Naive thymus-derived CD4-positive, alpha-beta T cell (primary cell): ENCODE measurements around the gene GON4L. TPM values are rescaled to one million over a fixed set of nuclear protein-coding genes. Genes with fewer than 3 reads are reported as not detected.
"Not testable (repeated sequence)": the region's sequence is repeated elsewhere in the genome, so short reads cannot be mapped to it uniquely, and the experiment has no call there.

Experiments
- ATAC-seq: fragments of 150-1000 bp; cut with Tn5 transposase; 2 replicates; pipeline ENCODE4 v1.10.0; 2021; ENCODE audit warnings: mild to moderate bottlenecking, moderate library complexity
- CTCF ChIA-PET: fragments of 350-600 bp; sonication (Branson Sonifier 250); formaldehyde crosslinking; loops from one replicate; lab custom pipeline; 2021; ENCODE audit warnings: antibody characterized with exemption; lab: Charles Lee
- POLR2A ChIA-PET: fragments of 350-600 bp; sonication (Branson Sonifier 250); formaldehyde crosslinking; loops from one replicate; lab custom pipeline; 2021; ENCODE audit warnings: antibody characterized with exemption, inconsistent platforms; lab: Charles Lee
- DNase-seq, 9 donors: peaks; one replicate each; pipeline versions ENCODE4 v3.0.0 to v3.0.0-alpha.2; 2020 to 2022; ENCODE audit warnings: mixed read lengths in 1 of 9
- H3K27ac ChIP-seq: one replicate; pipeline ENCODE4 v1.7.0; 2013; ENCODE audit warnings: mild to moderate bottlenecking, low read depth, low read length, moderate library complexity
- H3K27me3 ChIP-seq, 2 donors: one replicate each; pipeline ENCODE4 v1.7.0; 2013; ENCODE audit warnings: low read length in 2 of 2, mild to moderate bottlenecking in 2 of 2, moderate library complexity in 2 of 2; ENCODE audit not compliant: control insufficient read depth in 2 of 2, insufficient read depth in 2 of 2
- H3K36me3 ChIP-seq, 3 experiments: 1 replicate in 2 of 3; 2 replicates in 1 of 3; pipeline ENCODE4 v1.7.0; 2013; ENCODE audit warnings: low read length in 3 of 3, mild to moderate bottlenecking in 3 of 3, moderate library complexity in 1 of 3; ENCODE audit not compliant: insufficient read depth in 3 of 3, control insufficient read depth in 2 of 3
- H3K4me1 ChIP-seq, 2 donors: one replicate each; pipeline ENCODE4 v1.7.0; 2013; ENCODE audit warnings: low read length in 2 of 2, mild to moderate bottlenecking in 2 of 2, moderate library complexity in 1 of 2; ENCODE audit not compliant: control insufficient read depth in 2 of 2, insufficient read depth in 2 of 2
- H3K4me3 ChIP-seq: 2 replicates; pipeline ENCODE4 v1.7.0; 2013; ENCODE audit warnings: mild to moderate bottlenecking, low read length
- H3K9me3 ChIP-seq, 3 experiments: 1 replicate in 2 of 3; 2 replicates in 1 of 3; pipeline ENCODE4 v1.7.0; 2013; ENCODE audit warnings: low read length in 3 of 3; ENCODE audit not compliant: control insufficient read depth in 2 of 3
- H3K27ac Mint-ChIP-seq, 9 donors: one replicate each; pipeline ENCODE4 v1.8.0; 2020 to 2022; ENCODE audit warnings: mixed read lengths in 9 of 9, mild to moderate bottlenecking in 8 of 9, moderate library complexity in 5 of 9, inconsistent platforms in 2 of 9
- H3K27me3 Mint-ChIP-seq, 5 donors: one replicate each; pipeline ENCODE4 v1.8.0; 2021 to 2022; ENCODE audit warnings: mixed read lengths in 5 of 5, mild to moderate bottlenecking in 1 of 5
- H3K36me3 Mint-ChIP-seq, 5 donors: one replicate each; pipeline ENCODE4 v1.8.0; 2020 to 2022; ENCODE audit warnings: mixed read lengths in 5 of 5, mild to moderate bottlenecking in 3 of 5, inconsistent platforms in 1 of 5
- H3K4me1 Mint-ChIP-seq, 7 donors: one replicate each; pipeline ENCODE4 v1.8.0; 2020 to 2022; ENCODE audit warnings: mixed read lengths in 7 of 7, mild to moderate bottlenecking in 3 of 7, inconsistent platforms in 1 of 7
- H3K4me3 Mint-ChIP-seq, 10 donors: one replicate each; pipeline ENCODE4 v1.8.0; 2020 to 2022; ENCODE audit warnings: mild to moderate bottlenecking in 10 of 10, mixed read lengths in 10 of 10, moderate library complexity in 6 of 10, inconsistent platforms in 2 of 10
- H3K9me3 Mint-ChIP-seq, 11 donors: one replicate each; pipeline ENCODE4 v1.8.0; 2020 to 2022; ENCODE audit warnings: mixed read lengths in 11 of 11, mild to moderate bottlenecking in 4 of 11, inconsistent platforms in 1 of 11, moderate library complexity in 1 of 11
- intact Hi-C, 2 donors: fragments of 100-400 bp; cut with micrococcal nuclease; formaldehyde crosslinking; loops; one replicate each; pipeline ENCODE4 v1.15.1; 2023
- polyA plus RNA-seq, 2 donors: library from polyadenylated mRNA; unstranded; fragments of 300-500 nt; fragmentation: Illumina TruSeq; gene quantifications; one replicate each; pipeline ENCODE4 v1.2.3, GENCODE V29; 2021
- total RNA-seq, 6 experiments: library from RNA in 5 of 6; stranded (reverse) in 5 of 6; gene quantifications; 1 replicate in 5 of 6; 2 replicates in 1 of 6; pipeline ENCODE4 v1.2.3 and lab custom pipeline; 2021 to 2026

Gene GON4L
- total and polyA plus RNA-seq, 7 experiments from 2014 or later = 25.4 to 138 (median 101) TPM

DNA sequence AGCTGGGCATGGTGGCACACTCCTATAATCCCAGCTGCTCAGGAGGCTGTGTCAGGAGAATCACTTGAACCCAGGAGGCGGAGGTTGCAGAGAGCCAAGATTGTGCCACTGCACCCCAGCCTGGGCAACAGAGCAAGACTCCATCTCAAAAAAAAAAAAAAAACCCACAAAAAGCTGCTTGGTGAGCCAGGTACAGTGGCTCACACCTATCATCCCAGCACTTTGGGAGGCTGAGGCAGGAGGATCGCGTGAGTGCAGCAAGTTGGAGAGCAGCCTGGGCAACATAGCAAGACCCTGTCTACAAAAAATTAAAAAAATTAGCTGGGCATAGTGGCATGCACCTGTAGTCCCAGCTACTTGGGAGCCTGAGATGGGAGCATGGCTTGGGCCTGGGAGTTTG lies 142.0 kb downstream of the GON4L start:
- H3K9me3 ChIP-seq, H3K27ac ChIP-seq, H3K27me3 ChIP-seq, H3K9me3 Mint-ChIP-seq, DNase-seq, H3K27me3 Mint-ChIP-seq, H3K4me1 ChIP-seq, CTCF ChIA-PET, ATAC-seq, H3K4me3 ChIP-seq, POLR2A ChIA-PET, H3K4me3 Mint-ChIP-seq, intact Hi-C loops: not testable (repeated sequence)
- peaks cover 0 to 28% (median 3%) of the 10 kb centered on the region in 3 experiments for H3K36me3 ChIP-seq
- Mint-ChIP-seq H3K36me3 (peaks cover 0 to 20% (median 5%) of the 10 kb centered on the region in 5 donors), H3K4me1 (peaks cover 0 to 21% (median 4%) of the 10 kb centered on the region in 7 donors), H3K27ac (peak overlapping the region in 2 of 9 donors; percentile 17 to 38)

DNA sequence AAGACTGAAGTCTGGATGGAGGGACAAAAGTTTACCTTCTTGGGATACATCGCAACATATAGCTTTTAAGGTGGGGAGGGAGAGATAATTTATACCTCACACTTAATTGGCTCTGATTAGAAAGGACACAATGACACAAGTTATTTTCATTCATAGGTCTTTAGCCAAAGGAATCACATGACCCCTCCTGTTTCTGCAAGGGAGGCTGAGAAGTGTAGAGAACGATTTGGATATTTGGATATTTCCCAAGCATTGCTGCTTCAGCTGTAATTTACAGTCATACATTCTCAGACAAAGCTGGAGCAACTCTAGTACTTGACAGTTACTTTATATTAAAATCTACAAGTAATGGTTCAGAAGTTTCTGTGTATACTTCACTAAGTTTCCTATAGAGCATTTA lies 143.9 kb downstream of the GON4L start:
- ATAC-seq (no peak), DNase-seq (no peak)
- Mint-ChIP-seq H3K4me3 (no peak overlapping the region), H3K36me3 (peaks cover 0 to 23% (median 5%) of the 10 kb centered on the region in 5 donors), H3K4me1 (peaks cover 0 to 23% (median 6%) of the 10 kb centered on the region in 7 donors), H3K27ac (peak overlapping the region in 1 of 9 donors; percentile 29), H3K27me3 (no peaks in the 10 kb centered on the region), H3K9me3 (peaks cover 0 to 2% (median 0%) of the 10 kb centered on the region in 11 donors)
- no peak overlapping the region for H3K4me3 ChIP-seq
- H3K4me1 ChIP-seq = no peaks in the 10 kb centered on the region
- CTCF ChIA-PET = no interaction called here
- no peak overlapping the region for H3K27ac ChIP-seq
- H3K9me3 ChIP-seq = no peaks in the 10 kb centered on the region
- H3K27me3 ChIP-seq = no peaks in the 10 kb centered on the region
- POLR2A ChIA-PET = no interaction called here
- intact Hi-C loops = no loop called here
- peaks cover 0 to 29% (median 0%) of the 10 kb centered on the region in 3 experiments for H3K36me3 ChIP-seq

DNA sequence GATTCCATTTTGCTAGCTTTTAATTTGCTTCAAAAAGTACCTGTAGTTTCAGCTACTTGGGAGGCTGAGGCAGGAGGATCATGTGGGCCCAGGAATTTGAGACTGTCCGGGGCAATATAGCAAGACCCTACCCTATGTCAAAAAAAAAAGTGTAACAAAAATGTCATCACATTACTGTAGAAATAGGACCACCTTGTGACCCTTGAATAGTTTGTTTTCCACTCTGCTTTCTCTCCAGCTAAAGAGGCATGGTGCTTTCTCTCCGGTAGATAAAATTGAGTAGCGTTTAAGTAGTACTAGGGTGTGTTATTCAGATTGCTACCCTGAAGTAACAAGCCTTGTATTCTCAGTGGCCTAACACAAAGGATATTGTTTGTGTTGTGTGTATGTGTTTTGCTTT lies 144.4 kb downstream of the GON4L start:
- Mint-ChIP-seq H3K36me3 (peaks cover 0 to 23% (median 5%) of the 10 kb centered on the region in 5 donors), H3K4me1 (peaks cover 4 to 24% (median 9%) of the 10 kb centered on the region in 7 donors)
- H3K4me3 ChIP-seq, H3K27me3 Mint-ChIP-seq, intact Hi-C loops, POLR2A ChIA-PET, H3K4me1 ChIP-seq, H3K27ac Mint-ChIP-seq, H3K4me3 Mint-ChIP-seq, H3K27me3 ChIP-seq, H3K9me3 ChIP-seq, H3K27ac ChIP-seq, H3K9me3 Mint-ChIP-seq: not testable (repeated sequence)
- H3K36me3 ChIP-seq = peaks cover 0 to 29% (median 0%) of the 10 kb centered on the region in 3 experiments
- ATAC-seq = peak; percentile 12
- DNase-seq = peak in 2 of 9 donors; percentile 2 to 8
- CTCF ChIA-PET = interaction anchor here (0.6 kb wide), 1 partner anchor 432 kb away, joined by 3 read pairs; no protein-coding TSS in a partner anchor

GRCh38 chr1:155711457-155711856 lies 145.6 kb downstream of the GON4L start:
- H3K27ac Mint-ChIP-seq, H3K9me3 Mint-ChIP-seq, H3K27me3 ChIP-seq, DNase-seq, ATAC-seq, H3K4me1 ChIP-seq, CTCF ChIA-PET, H3K27me3 Mint-ChIP-seq, POLR2A ChIA-PET, intact Hi-C loops, H3K4me3 Mint-ChIP-seq, H3K27ac ChIP-seq, H3K9me3 ChIP-seq, H3K4me3 ChIP-seq: not testable (repeated sequence)
- Mint-ChIP-seq H3K4me1 (peaks cover 7 to 17% (median 11%) of the 10 kb centered on the region in 7 donors), H3K36me3 (peaks cover 0 to 17% (median 5%) of the 10 kb centered on the region in 5 donors)
- peaks cover 0 to 29% (median 0%) of the 10 kb centered on the region in 3 experiments for H3K36me3 ChIP-seq

DNA sequence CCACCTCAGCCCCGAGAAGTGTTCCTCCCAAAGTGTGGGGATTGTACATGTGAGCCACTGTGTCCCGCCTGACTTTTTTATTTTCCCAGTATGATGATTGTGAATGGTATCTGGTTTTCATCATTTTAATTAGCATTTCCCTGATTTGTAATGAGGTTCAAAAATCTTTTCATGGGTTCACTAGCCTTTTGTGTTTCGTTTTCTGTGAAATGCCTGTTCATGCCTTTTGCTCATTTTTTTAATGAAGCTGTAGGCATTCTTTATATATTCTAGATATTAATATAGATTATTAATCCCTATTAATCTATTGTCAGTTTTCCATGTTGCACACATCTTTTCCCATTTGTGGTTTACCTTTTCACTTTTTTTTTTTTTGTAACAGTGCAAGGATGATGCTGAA lies 147.6 kb downstream of the GON4L start:
- Mint-ChIP-seq H3K9me3 (peaks cover 0 to 2% (median 0%) of the 10 kb centered on the region in 11 donors), H3K4me3 (no peak overlapping the region), H3K36me3 (peaks cover 0 to 13% (median 4%) of the 10 kb centered on the region in 5 donors), H3K27me3 (no peaks in the 10 kb centered on the region), H3K4me1 (peaks cover 10 to 24% (median 14%) of the 10 kb centered on the region in 7 donors), H3K27ac (peak overlapping the region in 2 of 9 donors; percentile 4 to 10)
- ChIA-PET CTCF (no interaction called here), POLR2A (interaction anchor here (0.6 to 0.7 kb wide), 2 partner anchors 128 to 1059 kb away, joined by 3 to 5 read pairs; no protein-coding TSS in a partner anchor)
- H3K36me3 ChIP-seq = peaks cover 0 to 17% (median 0%) of the 10 kb centered on the region in 3 experiments
- no peak overlapping the region for H3K27ac ChIP-seq
- no peak overlapping the region for H3K4me3 ChIP-seq
- DNase-seq (no peak), ATAC-seq (no peak)
- no peaks in the 10 kb centered on the region for H3K4me1 ChIP-seq
- H3K27me3 ChIP-seq = no peaks in the 10 kb centered on the region
- H3K9me3 ChIP-seq = no peaks in the 10 kb centered on the region
- intact Hi-C loops = no loop called here

GRCh38 chr1:155706139-155706538 lies 150.9 kb downstream of the GON4L start:
- no peak overlapping the region for H3K27ac ChIP-seq
- POLR2A ChIA-PET = no interaction called here
- no peak overlapping the region for H3K4me3 Mint-ChIP-seq
- H3K9me3 Mint-ChIP-seq = peaks cover 0 to 2% (median 0%) of the 10 kb centered on the region in 11 donors
- H3K36me3 ChIP-seq = peaks cover 0 to 5% (median 0%) of the 10 kb centered on the region in 3 experiments
- intact Hi-C loops = no loop called here
- peaks cover 0 to 10% (median 4%) of the 10 kb centered on the region in 5 donors for H3K36me3 Mint-ChIP-seq
- no peaks in the 10 kb centered on the region for H3K4me1 ChIP-seq
- no peaks in the 10 kb centered on the region for H3K9me3 ChIP-seq
- H3K4me1 Mint-ChIP-seq = peaks cover 5 to 34% (median 26%) of the 10 kb centered on the region in 7 donors
- no peaks in the 10 kb centered on the region for H3K27me3 ChIP-seq
- no peaks in the 10 kb centered on the region for H3K27me3 Mint-ChIP-seq
- peak overlapping the region in 2 of 9 donors; percentile 28 to 56 for H3K27ac Mint-ChIP-seq
- CTCF ChIA-PET = interaction anchor here (0.6 kb wide), 1 partner anchor 206 kb away, joined by 3 read pairs; no protein-coding TSS in a partner anchor
- no peak for ATAC-seq
- H3K4me3 ChIP-seq = no peak overlapping the region
- no peak for DNase-seq

GRCh38 chr1:155704414-155704813 lies 152.6 kb downstream of the GON4L start:
- POLR2A ChIA-PET, H3K9me3 ChIP-seq, H3K4me3 Mint-ChIP-seq, H3K27me3 ChIP-seq, ATAC-seq, CTCF ChIA-PET, intact Hi-C loops, H3K36me3 Mint-ChIP-seq, H3K36me3 ChIP-seq, H3K9me3 Mint-ChIP-seq, H3K4me1 ChIP-seq, H3K27me3 Mint-ChIP-seq, DNase-seq, H3K4me3 ChIP-seq, H3K27ac ChIP-seq: not testable (repeated sequence)
- Mint-ChIP-seq H3K4me1 (peaks cover 11 to 41% (median 32%) of the 10 kb centered on the region in 7 donors), H3K27ac (peak overlapping the region in 2 of 9 donors; percentile 5 to 54)
